ENCODE data around the gene FAM163B. TPM values are rescaled to one million over a fixed set of nuclear protein-coding genes. Genes with fewer than 3 reads are reported as not detected.
A peak's percentile ranks its signal among the peaks of the same experiment; 100 is the strongest.

FAM163B gene
- total RNA-seq, 1 donor, result not detected

DNA sequence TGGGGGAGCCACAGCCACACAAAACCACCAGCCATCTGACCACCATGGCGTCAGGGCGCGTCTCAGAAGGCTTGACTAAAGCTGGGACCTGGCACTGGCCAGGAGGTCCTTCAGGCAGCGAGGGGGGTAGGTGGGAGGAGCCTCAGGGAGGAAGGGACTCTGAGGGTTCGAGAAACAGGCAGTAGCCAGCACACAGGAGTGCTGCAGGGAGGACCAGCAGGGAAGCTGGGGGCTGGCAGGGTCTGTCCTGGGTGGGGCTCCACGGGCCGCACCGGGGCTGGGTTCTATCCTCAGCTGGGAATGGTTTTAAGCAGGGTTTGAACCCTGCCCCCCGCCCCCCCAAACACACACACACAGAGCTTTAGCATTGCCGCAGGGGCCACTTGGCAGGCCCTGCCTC lies 7.4 kb downstream of the FAM163B start:
- Histone ChIP-seq H3K27me3 (ENCODE audit: insufficient read depth, low read length) (peaks cover 12% of the 10 kb centered on the region), H3K36me3 (ENCODE audit: insufficient read depth, low read length) (no peaks in the 10 kb centered on the region), H3K4me3 (ENCODE audit: insufficient read depth, low read length) (no peak overlapping the region), H4K20me1 (ENCODE audit: insufficient read depth, low read length) (no peaks in the 10 kb centered on the region), H3K4me2 (ENCODE audit: insufficient read depth, low read length) (no peak overlapping the region), H3K79me2 (ENCODE audit: insufficient read depth, low read length) (no peaks in the 10 kb centered on the region), H2AFZ (ENCODE audit: low read length) (no peak overlapping the region), H3K27ac (ENCODE audit: low read depth, low read length) (no peak overlapping the region), H3K9me3 (ENCODE audit: low read depth, low read length) (no peaks in the 10 kb centered on the region), H3K4me1 (ENCODE audit: insufficient read depth, low read length) (no peaks in the 10 kb centered on the region)
- DNase-seq (ENCODE audit: insufficient read length, low spot score, missing footprints), result peak; percentile 63
- TF ChIP-seq, protein P1, sequence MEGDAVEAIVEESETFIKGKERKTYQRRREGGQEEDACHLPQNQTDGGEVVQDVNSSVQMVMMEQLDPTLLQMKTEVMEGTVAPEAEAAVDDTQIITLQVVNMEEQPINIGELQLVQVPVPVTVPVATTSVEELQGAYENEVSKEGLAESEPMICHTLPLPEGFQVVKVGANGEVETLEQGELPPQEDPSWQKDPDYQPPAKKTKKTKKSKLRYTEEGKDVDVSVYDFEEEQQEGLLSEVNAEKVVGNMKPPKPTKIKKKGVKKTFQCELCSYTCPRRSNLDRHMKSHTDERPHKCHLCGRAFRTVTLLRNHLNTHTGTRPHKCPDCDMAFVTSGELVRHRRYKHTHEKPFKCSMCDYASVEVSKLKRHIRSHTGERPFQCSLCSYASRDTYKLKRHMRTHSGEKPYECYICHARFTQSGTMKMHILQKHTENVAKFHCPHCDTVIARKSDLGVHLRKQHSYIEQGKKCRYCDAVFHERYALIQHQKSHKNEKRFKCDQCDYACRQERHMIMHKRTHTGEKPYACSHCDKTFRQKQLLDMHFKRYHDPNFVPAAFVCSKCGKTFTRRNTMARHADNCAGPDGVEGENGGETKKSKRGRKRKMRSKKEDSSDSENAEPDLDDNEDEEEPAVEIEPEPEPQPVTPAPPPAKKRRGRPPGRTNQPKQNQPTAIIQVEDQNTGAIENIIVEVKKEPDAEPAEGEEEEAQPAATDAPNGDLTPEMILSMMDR (IDR thresholded peaks at IDR 0.05; ENCODE audit: extremely low read depth, low read depth, low read length), result no peak

DNA sequence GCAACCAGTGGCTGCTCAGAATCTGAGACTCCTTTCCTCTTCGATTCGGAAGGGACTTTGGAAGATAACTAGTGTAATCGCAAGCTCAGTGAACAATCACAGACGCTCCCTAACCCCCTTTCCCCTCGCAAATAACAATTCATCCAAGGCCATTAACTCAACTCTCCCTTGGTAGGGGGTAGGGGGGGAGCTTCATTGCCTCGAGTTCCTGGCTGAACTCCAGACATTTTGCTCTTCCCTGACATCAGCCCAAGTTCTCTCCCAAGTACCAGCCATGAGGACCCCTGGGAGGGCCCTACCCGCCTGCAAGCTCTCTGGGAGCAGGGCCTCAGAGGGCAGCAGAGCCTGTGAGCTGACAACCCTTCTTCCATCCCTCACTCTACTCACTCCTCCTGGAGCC lies 8.4 kb downstream of the FAM163B start:
- Histone ChIP-seq H2AFZ (ENCODE audit: low read length) (no peak overlapping the region), H3K79me2 (ENCODE audit: insufficient read depth, low read length) (no peaks in the 10 kb centered on the region), H3K4me1 (ENCODE audit: insufficient read depth, low read length) (no peaks in the 10 kb centered on the region), H3K36me3 (ENCODE audit: insufficient read depth, low read length) (no peaks in the 10 kb centered on the region), H3K27me3 (ENCODE audit: insufficient read depth, low read length) (peaks cover 9% of the 10 kb centered on the region), H3K9me3 (ENCODE audit: low read depth, low read length) (no peaks in the 10 kb centered on the region), H3K4me3 (ENCODE audit: insufficient read depth, low read length) (no peak overlapping the region), H3K4me2 (ENCODE audit: insufficient read depth, low read length) (no peak overlapping the region), H4K20me1 (ENCODE audit: insufficient read depth, low read length) (no peaks in the 10 kb centered on the region), H3K27ac (ENCODE audit: low read depth, low read length) (no peak overlapping the region)
- TF ChIP-seq, protein P1 (IDR thresholded peaks at IDR 0.05; ENCODE audit: extremely low read depth, low read depth, low read length), result no peak
- peak; percentile 34 for DNase-seq (ENCODE audit: insufficient read length, low spot score, missing footprints)

DNA sequence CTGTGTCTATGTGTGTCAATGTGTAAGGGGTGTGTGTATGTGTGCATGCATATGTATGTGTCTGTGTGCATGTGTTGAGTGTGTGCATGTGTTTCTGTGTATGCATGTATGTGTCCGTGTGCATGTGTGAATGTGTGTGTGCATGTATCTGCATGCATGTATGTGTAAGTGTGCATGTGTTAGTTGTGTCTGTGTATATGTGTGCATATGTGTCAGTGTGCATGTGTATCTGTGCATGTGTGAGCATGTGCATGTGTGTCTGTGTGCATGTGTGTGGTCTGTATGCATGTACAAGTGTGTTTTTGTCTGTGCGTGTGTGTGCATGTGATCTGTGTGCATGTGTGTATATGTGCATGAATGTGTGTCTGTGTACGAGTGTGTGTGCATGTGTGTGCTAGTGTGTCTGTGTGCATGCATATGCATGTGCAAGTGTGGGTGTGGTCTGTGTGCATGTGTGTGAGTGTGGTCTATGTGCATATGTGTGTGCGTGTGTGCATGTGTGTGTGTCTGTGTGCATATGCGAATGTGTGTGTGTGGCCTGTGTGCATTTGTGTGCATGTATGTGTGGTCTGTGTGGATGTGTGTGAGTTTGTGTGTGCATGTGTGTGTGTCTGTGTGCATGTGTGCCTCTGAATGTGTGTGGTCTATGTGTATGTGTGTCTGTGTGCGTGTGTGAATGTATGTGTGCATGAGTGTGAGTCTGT lies 9.6 kb downstream of the FAM163B start:
- H3K9me3 ChIP-seq (ENCODE audit: low read depth, low read length), result no peaks in the 10 kb centered on the region
- no peak overlapping the region for H2AFZ ChIP-seq (ENCODE audit: low read length)
- H3K4me2 ChIP-seq (ENCODE audit: insufficient read depth, low read length), result no peak overlapping the region
- no peak overlapping the region for H3K27ac ChIP-seq (ENCODE audit: low read depth, low read length)
- DNase-seq (ENCODE audit: insufficient read length, low spot score, missing footprints), result no peak
- no peaks in the 10 kb centered on the region for H3K4me1 ChIP-seq (ENCODE audit: insufficient read depth, low read length)
- H3K4me3 ChIP-seq (ENCODE audit: insufficient read depth, low read length), result no peak overlapping the region
- peaks cover 9% of the 10 kb centered on the region for H3K27me3 ChIP-seq (ENCODE audit: insufficient read depth, low read length)
- H3K79me2 ChIP-seq (ENCODE audit: insufficient read depth, low read length), result no peaks in the 10 kb centered on the region
- H3K36me3 ChIP-seq (ENCODE audit: insufficient read depth, low read length), result no peaks in the 10 kb centered on the region
- no peaks in the 10 kb centered on the region for H4K20me1 ChIP-seq (ENCODE audit: insufficient read depth, low read length)
- TF ChIP-seq, protein P1 (IDR thresholded peaks at IDR 0.05; ENCODE audit: extremely low read depth, low read depth, low read length), result no peak

DNA sequence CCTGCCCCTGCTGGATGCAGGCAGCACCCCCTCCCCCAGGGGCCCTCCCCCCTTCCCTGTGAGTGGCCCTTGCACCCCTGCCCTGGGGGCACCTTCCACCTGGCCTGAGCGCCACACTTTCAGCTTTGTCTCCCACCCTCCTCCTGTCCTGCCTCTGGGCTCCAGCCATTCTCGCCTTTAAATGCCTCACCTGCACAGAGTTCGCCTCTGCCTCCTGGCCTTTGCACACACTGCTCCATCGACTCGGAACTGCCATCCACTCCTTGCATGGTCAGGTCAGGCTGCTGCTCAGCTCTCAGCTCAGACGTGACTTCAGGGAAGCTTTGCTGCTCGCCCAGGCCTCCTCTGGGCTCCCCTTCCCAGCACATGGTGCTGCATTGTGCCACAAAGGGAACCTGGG lies 10.2 kb downstream of the FAM163B start:
- Histone ChIP-seq H4K20me1 (ENCODE audit: insufficient read depth, low read length) (no peaks in the 10 kb centered on the region), H3K4me3 (ENCODE audit: insufficient read depth, low read length) (no peak overlapping the region), H3K9me3 (ENCODE audit: low read depth, low read length) (no peaks in the 10 kb centered on the region), H3K36me3 (ENCODE audit: insufficient read depth, low read length) (no peaks in the 10 kb centered on the region), H3K27me3 (ENCODE audit: insufficient read depth, low read length) (peaks cover 9% of the 10 kb centered on the region), H3K79me2 (ENCODE audit: insufficient read depth, low read length) (no peaks in the 10 kb centered on the region), H3K4me1 (ENCODE audit: insufficient read depth, low read length) (no peaks in the 10 kb centered on the region), H3K27ac (ENCODE audit: low read depth, low read length) (no peak overlapping the region), H2AFZ (ENCODE audit: low read length) (no peak overlapping the region), H3K4me2 (ENCODE audit: insufficient read depth, low read length) (no peak overlapping the region)
- no peak for DNase-seq (ENCODE audit: insufficient read length, low spot score, missing footprints)
- TF ChIP-seq, protein P1 (IDR thresholded peaks at IDR 0.05; ENCODE audit: extremely low read depth, low read depth, low read length), result no peak
